Activated CD4-positive, alpha-beta T cell treated with anti-CD3 and anti-CD28 coated beads for 36 hours (primary cell): ENCODE results near the gene KIF26B. TPM values are rescaled to one million over a fixed set of nuclear protein-coding genes. Genes with fewer than 3 reads are reported as not detected.

Source experiments
- ATAC-seq: fragments of 200-7000 bp; cut with Tn5 transposase; one replicate; pipeline ENCODE4 v1.10.0; 2021; ENCODE audit warnings: mild to moderate bottlenecking, moderate library complexity
- CTCF ChIA-PET: fragments of 350-600 bp; sonication (Branson Sonifier 250); formaldehyde crosslinking; loops from one replicate; lab custom pipeline; 2021; ENCODE audit warnings: antibody characterized with exemption; lab: Charles Lee
- POLR2A ChIA-PET: fragments of 350-600 bp; sonication (Branson Sonifier 250); formaldehyde crosslinking; loops from one replicate; lab custom pipeline; 2021; ENCODE audit warnings: antibody characterized with exemption, inconsistent platforms; lab: Charles Lee
- DNase-seq: peaks from one replicate; pipeline ENCODE4 v3.0.0-alpha.2; 2020
- H3K27ac Mint-ChIP-seq: one replicate; pipeline ENCODE4 v1.8.0; 2021; ENCODE audit warnings: mixed read lengths
- H3K27me3 Mint-ChIP-seq: one replicate; pipeline ENCODE4 v1.8.0; 2021; ENCODE audit warnings: mixed read lengths
- H3K36me3 Mint-ChIP-seq: one replicate; pipeline ENCODE4 v1.8.0; 2021; ENCODE audit warnings: low read depth, mixed read lengths
- H3K4me1 Mint-ChIP-seq: one replicate; pipeline ENCODE4 v1.8.0; 2021; ENCODE audit warnings: mixed read lengths
- H3K4me3 Mint-ChIP-seq: one replicate; pipeline ENCODE4 v1.8.0; 2021; ENCODE audit warnings: mild to moderate bottlenecking, moderate library complexity, mixed read lengths
- H3K9me3 Mint-ChIP-seq: one replicate; pipeline ENCODE4 v1.8.0; 2021; ENCODE audit warnings: low read depth, mixed read lengths
- intact Hi-C, 2 experiments: fragments of 100-400 bp; cut with DNase I in 1 of 2; cut with micrococcal nuclease in 1 of 2; formaldehyde crosslinking; loops; one replicate each; pipeline versions ENCODE4 v1.14.2 to v1.15.1; 2022 to 2024; cut with DNase I, micrococcal nuclease
- total RNA-seq, 2 experiments: library from RNA; stranded (reverse); gene quantifications; one replicate each; pipeline ENCODE4 v1.2.3, GENCODE V29; 2021

Gene KIF26B
- total RNA-seq, 2 experiments from 2014 or later = 0.16 to 0.23 TPM

DNA sequence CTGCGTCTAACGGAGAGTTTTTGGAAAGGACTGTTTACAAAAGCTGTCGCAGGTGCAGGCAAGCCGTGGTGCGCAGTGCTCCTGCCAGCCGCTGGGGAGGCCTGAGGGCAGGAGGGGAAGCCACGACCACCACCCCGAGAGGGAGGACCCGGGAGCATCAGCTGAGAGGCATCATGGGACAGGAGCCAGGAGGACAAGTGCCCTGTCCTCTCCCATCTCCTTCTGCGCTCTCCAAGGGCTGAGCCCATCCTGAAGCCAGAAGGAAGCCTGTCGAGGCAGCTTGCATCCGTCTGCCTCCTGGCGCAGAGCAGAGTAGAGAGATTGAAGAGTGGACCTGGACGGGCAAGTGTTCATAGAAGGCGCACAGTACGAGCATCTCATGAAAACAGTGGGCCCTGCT lies 310.9 kb downstream of the KIF26B start:
- ChIA-PET POLR2A (no interaction called here), CTCF (no interaction called here)
- DNase-seq (no peak), ATAC-seq (no peak)
- Mint-ChIP-seq H3K4me3 (no peak overlapping the region), H3K27me3 (peaks cover 2% of the 10 kb centered on the region), H3K36me3 (no peaks in the 10 kb centered on the region), H3K27ac (no peak overlapping the region), H3K9me3 (peaks cover 4% of the 10 kb centered on the region), H3K4me1 (peaks cover 3% of the 10 kb centered on the region)
- intact Hi-C loops = no loop called here

DNA sequence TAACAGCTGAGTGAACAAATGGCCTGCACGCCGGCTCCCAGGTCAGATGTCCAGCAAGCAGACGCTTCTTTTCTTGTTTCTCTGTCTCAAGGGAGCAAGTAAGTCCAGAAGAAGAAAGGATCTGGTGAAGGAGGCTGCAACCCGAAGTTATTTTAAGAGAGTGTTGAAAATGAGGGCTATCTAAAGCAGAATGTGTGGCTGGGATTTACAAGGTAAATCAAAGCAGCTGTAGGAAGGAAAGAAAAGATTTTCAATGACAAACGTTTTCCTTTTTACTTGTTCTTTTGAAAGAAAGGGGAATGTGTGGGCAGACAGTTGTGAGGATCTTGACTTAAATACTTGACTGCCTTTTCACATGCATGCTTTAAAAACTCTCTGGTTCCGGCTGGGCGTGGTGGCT lies 311.5 kb downstream of the KIF26B start:
- Mint-ChIP-seq H3K27me3 (no peaks in the 10 kb centered on the region), H3K4me3 (no peak overlapping the region), H3K9me3 (peaks cover 4% of the 10 kb centered on the region), H3K27ac (no peak overlapping the region), H3K36me3 (no peaks in the 10 kb centered on the region), H3K4me1 (peaks cover 3% of the 10 kb centered on the region)
- intact Hi-C loops = no loop called here
- ChIA-PET CTCF (no interaction called here), POLR2A (interaction anchor here (0.7 kb wide), 1 partner anchor 44 kb away, joined by 5 read pairs; no protein-coding TSS in a partner anchor)
- DNase-seq = no peak
- ATAC-seq = no peak

DNA sequence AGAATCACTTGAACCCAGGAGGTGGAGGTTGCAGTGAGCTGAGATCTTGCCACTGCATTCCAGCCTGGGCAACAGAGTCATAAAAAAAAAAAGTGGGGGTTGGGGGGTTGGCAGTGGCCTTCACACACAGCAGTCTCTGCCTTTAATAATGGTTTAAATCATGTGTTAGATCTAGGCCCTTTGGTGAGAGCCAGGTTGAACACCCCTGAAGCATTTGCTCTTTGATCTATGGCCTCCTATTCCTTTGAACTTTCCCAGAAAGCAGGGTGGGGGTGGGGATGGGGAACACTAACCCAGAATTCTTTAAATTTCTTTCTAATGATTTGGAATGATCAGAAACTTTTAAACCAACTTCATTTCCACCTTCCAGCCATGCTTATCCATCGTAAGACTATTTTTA lies 313.0 kb downstream of the KIF26B start:
- Mint-ChIP-seq H3K36me3 (no peaks in the 10 kb centered on the region), H3K4me1 (peaks cover 3% of the 10 kb centered on the region), H3K27me3 (no peaks in the 10 kb centered on the region), H3K9me3 (peaks cover 4% of the 10 kb centered on the region), H3K27ac (no peak overlapping the region), H3K4me3 (no peak overlapping the region)
- ChIA-PET POLR2A (no interaction called here), CTCF (no interaction called here)
- no peak for ATAC-seq
- intact Hi-C loops = no loop called here
- DNase-seq = no peak

DNA sequence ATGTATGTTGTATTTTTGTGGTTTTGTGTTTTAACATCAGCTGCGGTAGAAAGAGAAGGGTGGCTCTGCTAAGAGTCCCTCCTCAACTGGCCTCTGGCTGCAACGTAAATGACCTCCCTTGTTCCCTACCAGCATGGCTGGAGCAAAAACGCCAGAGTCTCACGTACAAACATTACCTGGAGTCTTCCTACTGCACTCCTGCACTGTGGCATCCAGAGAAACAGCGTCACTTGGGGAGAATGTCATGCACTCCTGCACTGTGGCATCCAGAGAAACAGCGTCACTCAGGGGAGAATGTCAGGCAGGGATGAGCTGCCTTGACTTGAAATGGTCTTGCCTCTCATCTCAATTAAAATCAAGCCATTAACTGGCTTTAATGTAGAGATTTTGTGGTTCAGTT lies 314.2 kb downstream of the KIF26B start:
- no peak for ATAC-seq
- DNase-seq = no peak
- Mint-ChIP-seq H3K4me1 (peaks cover 3% of the 10 kb centered on the region), H3K4me3 (no peak overlapping the region), H3K36me3 (no peaks in the 10 kb centered on the region), H3K27ac (no peak overlapping the region), H3K9me3 (peaks cover 4% of the 10 kb centered on the region), H3K27me3 (no peaks in the 10 kb centered on the region)
- intact Hi-C loops = no loop called here
- CTCF ChIA-PET = no interaction called here
- POLR2A ChIA-PET = no interaction called here

DNA sequence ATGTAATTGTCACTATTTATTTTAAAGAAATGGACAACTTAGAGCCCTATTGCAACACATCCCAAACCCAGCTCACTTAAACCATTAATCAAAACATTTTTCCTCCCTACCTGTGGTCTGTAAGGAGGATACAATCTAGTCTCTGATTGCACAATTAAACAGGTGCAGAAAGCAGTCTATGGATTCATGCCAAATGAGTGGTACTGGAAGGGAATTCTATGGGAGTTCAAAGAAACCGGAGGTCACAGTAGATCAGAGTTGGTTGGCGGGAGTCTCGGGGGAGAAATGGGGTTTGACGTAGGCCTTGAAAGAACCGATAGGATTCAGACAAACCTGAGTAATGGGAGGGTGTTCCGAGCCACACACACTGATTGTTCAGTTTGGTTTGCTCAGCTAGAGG lies 314.9 kb downstream of the KIF26B start:
- Mint-ChIP-seq H3K27me3 (peaks cover 2% of the 10 kb centered on the region), H3K4me3 (no peak overlapping the region), H3K4me1 (no peaks in the 10 kb centered on the region), H3K27ac (no peak overlapping the region), H3K36me3 (no peaks in the 10 kb centered on the region), H3K9me3 (no peaks in the 10 kb centered on the region)
- POLR2A ChIA-PET = no interaction called here
- CTCF ChIA-PET = no interaction called here
- no peak for DNase-seq
- no peak for ATAC-seq
- intact Hi-C loops = no loop called here

DNA sequence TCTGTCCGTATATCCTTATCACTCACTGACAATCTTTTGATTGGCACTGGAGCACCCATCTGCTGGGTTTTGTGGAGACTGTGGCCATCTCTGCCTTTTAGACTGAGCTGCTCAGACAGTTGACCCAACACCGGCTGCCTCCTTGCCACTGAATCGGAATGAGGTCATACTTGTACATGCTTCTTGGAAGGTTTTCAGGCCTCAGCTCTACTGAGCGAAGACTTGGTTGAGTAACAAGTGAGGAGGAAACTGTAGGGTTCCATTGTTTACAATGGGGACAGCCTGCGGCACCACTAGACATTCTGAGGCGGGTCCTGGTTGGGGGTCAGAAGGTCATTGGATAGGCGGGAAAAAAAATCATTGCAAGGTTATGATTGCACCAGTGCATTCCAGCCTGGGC lies 320.3 kb downstream of the KIF26B start:
- Mint-ChIP-seq H3K4me1 (no peaks in the 10 kb centered on the region), H3K9me3 (no peaks in the 10 kb centered on the region), H3K36me3 (no peaks in the 10 kb centered on the region), H3K27ac (no peak overlapping the region), H3K27me3 (peaks cover 2% of the 10 kb centered on the region), H3K4me3 (no peak overlapping the region)
- DNase-seq = no peak
- CTCF ChIA-PET = no interaction called here
- intact Hi-C loops = no loop called here
- ATAC-seq = no peak
- POLR2A ChIA-PET = no interaction called here

DNA sequence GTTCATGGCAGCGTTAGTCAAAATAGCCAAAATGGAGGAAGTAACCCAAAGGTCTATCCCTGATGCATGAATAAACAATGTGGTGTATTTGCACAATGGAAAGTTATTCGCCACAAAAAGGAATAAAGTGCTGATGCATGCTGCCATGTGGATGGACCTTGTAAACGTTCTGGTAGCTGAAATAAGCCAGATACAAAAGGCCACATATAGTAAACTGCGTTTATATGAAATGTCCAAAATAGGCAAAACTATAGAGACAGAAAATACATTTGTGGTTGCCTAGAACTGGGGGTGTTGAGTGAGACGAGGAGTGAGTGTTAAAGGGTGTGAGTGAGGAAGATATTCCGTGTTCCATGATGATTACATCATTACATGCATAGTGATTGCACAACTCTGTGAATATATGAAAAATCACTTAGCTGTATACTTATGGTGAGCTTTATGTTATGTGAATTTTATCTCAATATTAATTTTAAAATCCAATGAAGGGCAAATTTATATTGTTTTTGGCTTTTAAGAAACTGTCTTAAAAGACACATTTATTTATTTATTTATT lies 321.3 kb downstream of the KIF26B start:
- no peaks in the 10 kb centered on the region for H3K9me3 Mint-ChIP-seq
- no peaks in the 10 kb centered on the region for H3K36me3 Mint-ChIP-seq
- POLR2A ChIA-PET = interaction anchor here (0.6 kb wide), 1 partner anchor 34 kb away, joined by 3 read pairs; no protein-coding TSS in a partner anchor
- ATAC-seq = no peak
- H3K27ac Mint-ChIP-seq = no peak overlapping the region
- intact Hi-C loops = no loop called here
- no peaks in the 10 kb centered on the region for H3K4me1 Mint-ChIP-seq
- peaks cover 2% of the 10 kb centered on the region for H3K27me3 Mint-ChIP-seq
- no peak overlapping the region for H3K4me3 Mint-ChIP-seq
- CTCF ChIA-PET = no interaction called here
- DNase-seq = no peak

DNA sequence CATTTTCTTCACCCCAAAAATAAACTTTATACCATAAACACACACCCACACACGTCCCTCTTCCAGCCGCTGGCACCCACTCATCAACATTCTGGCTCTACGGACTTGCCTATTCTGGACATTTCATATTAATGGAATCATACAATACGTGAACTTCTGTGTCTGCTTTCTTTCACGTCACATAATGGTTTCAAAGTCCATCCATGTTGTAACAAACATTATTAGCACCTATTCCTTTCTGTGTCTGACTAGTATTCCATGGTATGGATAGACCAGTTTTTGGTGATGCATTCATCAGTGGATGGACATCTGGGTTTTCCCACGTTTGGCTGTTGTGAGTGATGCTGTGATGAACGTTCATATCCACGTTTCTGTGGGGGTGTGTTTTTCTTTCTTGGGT lies 323.2 kb downstream of the KIF26B start:
- Mint-ChIP-seq H3K9me3 (no peaks in the 10 kb centered on the region), H3K4me3 (no peak overlapping the region), H3K36me3 (no peaks in the 10 kb centered on the region), H3K27ac (no peak overlapping the region), H3K27me3 (peaks cover 2% of the 10 kb centered on the region), H3K4me1 (no peaks in the 10 kb centered on the region)
- no peak for ATAC-seq
- DNase-seq = no peak
- CTCF ChIA-PET = no interaction called here
- intact Hi-C loops = no loop called here
- POLR2A ChIA-PET = no interaction called here

DNA sequence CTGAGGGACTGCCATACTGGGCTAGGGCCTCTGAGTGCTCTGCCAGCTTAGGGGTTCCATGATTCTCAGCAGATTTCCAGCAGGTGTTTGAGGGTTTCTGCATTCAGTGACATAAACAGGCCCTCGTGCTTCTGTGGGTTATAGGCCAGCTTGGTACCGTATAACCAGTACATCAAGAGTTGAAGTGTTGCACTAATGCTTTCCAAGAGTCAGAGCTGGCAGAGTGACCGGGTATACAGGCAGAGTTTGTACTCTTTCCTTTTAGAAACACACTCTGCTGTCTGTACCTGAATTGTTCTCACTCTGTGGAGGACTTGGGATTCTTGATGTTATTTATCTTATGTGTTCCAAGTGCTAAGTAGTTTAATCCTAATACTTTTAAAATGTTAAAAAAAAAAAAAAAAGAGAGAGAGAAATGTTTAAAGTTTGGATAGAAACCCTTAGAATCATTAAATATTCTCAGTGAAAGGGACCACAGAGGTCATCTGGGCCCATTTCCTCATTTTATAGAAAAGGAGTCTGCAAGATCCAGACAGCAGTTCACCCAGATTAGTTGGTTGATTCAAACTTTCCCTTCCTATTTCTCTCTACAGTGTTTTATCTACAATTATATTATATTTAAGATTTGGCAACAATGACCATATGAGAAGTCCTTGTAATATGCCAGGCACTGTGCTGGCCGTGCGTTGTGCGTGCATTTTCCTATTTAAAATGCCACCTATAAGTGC lies 325.8 kb downstream of the KIF26B start:
- CTCF ChIA-PET = no interaction called here

DNA sequence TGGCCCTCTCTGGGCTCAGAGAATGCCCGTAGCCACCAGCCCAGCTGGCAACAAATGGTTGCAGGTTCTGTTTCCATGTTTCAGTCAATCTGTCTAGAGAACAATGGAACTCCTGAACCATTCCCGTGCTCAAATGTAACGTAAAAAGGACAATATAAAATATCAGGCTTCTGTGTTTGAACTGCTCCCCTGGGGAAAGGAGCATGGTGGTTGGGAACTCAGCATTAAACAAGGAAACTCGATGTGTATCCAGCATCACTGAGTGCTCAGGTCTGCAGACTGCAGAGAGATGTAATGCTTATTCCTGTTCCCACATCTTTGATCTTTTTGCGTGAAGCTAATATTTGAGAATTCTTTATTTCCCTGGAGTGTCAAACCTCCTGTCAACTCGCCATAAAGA lies 326.5 kb downstream of the KIF26B start:
- no peaks in the 10 kb centered on the region for H3K36me3 Mint-ChIP-seq
- intact Hi-C loops = no loop called here
- no peaks in the 10 kb centered on the region for H3K9me3 Mint-ChIP-seq
- POLR2A ChIA-PET = no interaction called here
- CTCF ChIA-PET = no interaction called here
- ATAC-seq (no peak), DNase-seq (no peak)
- H3K27ac Mint-ChIP-seq = no peak overlapping the region
- no peak overlapping the region for H3K4me3 Mint-ChIP-seq
- no peaks in the 10 kb centered on the region for H3K27me3 Mint-ChIP-seq
- H3K4me1 Mint-ChIP-seq = no peaks in the 10 kb centered on the region

More for the DNA sequence above, 325.8 kb downstream of the KIF26B start:
- no peak for DNase-seq
- Mint-ChIP-seq H3K36me3 (no peaks in the 10 kb centered on the region), H3K4me3 (no peak overlapping the region), H3K9me3 (no peaks in the 10 kb centered on the region), H3K27me3 (no peaks in the 10 kb centered on the region), H3K4me1 (no peaks in the 10 kb centered on the region), H3K27ac (no peak overlapping the region)
- intact Hi-C loops = no loop called here
- ATAC-seq = no peak
- POLR2A ChIA-PET = no interaction called here

DNA sequence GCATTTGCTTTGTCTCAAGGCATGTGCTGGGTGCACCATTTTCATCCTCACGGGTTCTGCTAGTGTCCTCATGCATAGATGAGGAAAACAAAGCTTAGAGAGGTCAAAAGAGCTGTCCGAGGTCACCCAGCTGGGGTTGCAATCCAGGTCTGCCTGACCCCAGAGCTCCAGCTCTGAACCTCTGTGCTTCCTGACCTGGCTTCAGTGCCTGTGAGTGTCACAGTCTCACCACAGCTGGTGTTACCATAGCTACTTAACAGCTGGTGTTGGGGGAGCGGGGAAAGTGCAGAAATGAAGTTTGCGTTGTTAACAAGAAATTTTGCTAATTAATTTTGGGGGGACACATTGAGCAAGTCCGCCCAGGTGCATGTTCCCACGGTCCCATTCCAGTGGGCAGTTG lies 328.5 kb downstream of the KIF26B start:
- H3K9me3 Mint-ChIP-seq = no peaks in the 10 kb centered on the region
- ChIA-PET CTCF (no interaction called here), POLR2A (no interaction called here)
- no peak overlapping the region for H3K27ac Mint-ChIP-seq
- DNase-seq (no peak), ATAC-seq (no peak)
- H3K27me3 Mint-ChIP-seq = no peaks in the 10 kb centered on the region
- H3K36me3 Mint-ChIP-seq = no peaks in the 10 kb centered on the region
- intact Hi-C loops = no loop called here
- H3K4me1 Mint-ChIP-seq = no peaks in the 10 kb centered on the region
- H3K4me3 Mint-ChIP-seq = no peak overlapping the region

DNA sequence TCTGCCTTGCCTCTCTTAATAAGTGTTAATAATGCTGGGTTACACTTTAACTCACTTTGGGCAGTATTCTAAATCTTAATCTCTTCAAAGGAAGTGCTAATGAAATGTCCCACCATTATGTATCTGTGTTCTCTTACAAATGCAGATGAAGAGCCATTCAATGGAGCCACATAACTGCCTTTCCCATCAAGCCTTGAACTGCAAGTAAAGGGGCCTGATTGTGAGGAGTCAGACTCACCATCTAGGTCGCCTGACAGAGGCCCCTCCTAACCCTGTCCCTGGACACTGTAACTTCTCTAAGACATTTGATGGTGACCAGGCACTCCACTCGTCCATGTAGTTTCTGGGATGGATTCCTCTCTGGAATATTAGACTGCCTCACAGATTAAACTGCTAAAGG lies 329.4 kb downstream of the KIF26B start:
- DNase-seq (no peak), ATAC-seq (no peak)
- Mint-ChIP-seq H3K36me3 (no peaks in the 10 kb centered on the region), H3K4me1 (no peaks in the 10 kb centered on the region), H3K27ac (no peak overlapping the region), H3K27me3 (no peaks in the 10 kb centered on the region), H3K9me3 (no peaks in the 10 kb centered on the region), H3K4me3 (no peak overlapping the region)
- intact Hi-C loops = no loop called here
- CTCF ChIA-PET = no interaction called here
- POLR2A ChIA-PET = no interaction called here
